GM12878 (cell line): ENCODE results near the gene AQP11.

ENCODE experiments used
- ATF3 ChIP-seq: IDR thresholded peaks from 2 replicates; pipeline ENCODE4 v1.6.1; 2011; ENCODE audit warnings: low read depth, mild to moderate bottlenecking, low read length, moderate library complexity, borderline replicate concordance; ENCODE audit errors: extremely low read depth
- ATF7 ChIP-seq: fragments of 450-650 bp; IDR thresholded peaks from 2 replicates; pipeline ENCODE4 v1.6.1; 2016; ENCODE audit warnings: low read depth, mild to moderate bottlenecking
- BCL11A ChIP-seq: IDR thresholded peaks from 2 replicates; pipeline ENCODE4 v1.6.1; 2011; ENCODE audit warnings: low read depth, low read length
- CEBPB ChIP-seq, 2 experiments: fragments of 150-350 bp in 1 of 2; IDR thresholded peaks; 2 replicates each; pipeline ENCODE4 v1.6.1; 2012 to 2014; ENCODE audit warnings: low read depth in 2 of 2, low read length in 2 of 2, borderline replicate concordance in 1 of 2, inconsistent platforms in 1 of 2
- CEBPZ ChIP-seq: fragments of 150-350 bp; IDR thresholded peaks from 2 replicates; pipeline ENCODE4 v1.6.1; 2016; ENCODE audit warnings: low read depth, low read length
- CTCF ChIP-seq, 3 experiments: IDR thresholded peaks in 2 of 3; conservative IDR thresholded peaks in 1 of 3; 2 replicates each; pipeline ENCODE4 v1.5.1; 2011; ENCODE audit warnings: low read depth in 3 of 3, low read length in 3 of 3, mild to moderate bottlenecking in 3 of 3, control low read depth in 2 of 3, moderate library complexity in 2 of 3, inconsistent platforms in 1 of 3, mixed read lengths in 1 of 3; ENCODE audit not compliant: control insufficient read depth in 2 of 3, insufficient read depth in 1 of 3; ENCODE audit errors: extremely low read depth in 1 of 3
- EZH2 ChIP-seq: IDR thresholded peaks from 2 replicates; pipeline ENCODE4 v1.6.1; 2012; ENCODE audit warnings: low read depth, mild to moderate bottlenecking, control low read depth, inconsistent platforms, low read length, borderline replicate concordance; ENCODE audit not compliant: control insufficient read depth
- RELA ChIP-seq: fragments of 450-650 bp; IDR thresholded peaks from 2 replicates; pipeline ENCODE4 v1.8.0; 2014; ENCODE audit warnings: borderline replicate concordance; ENCODE audit not compliant: partially characterized antibody
- RFX5 ChIP-seq: IDR thresholded peaks from 2 replicates; pipeline ENCODE4 v1.6.1; 2011; ENCODE audit warnings: low read depth, low read length, improper control_type of control experiment
- SP1 ChIP-seq: IDR thresholded peaks from one replicate; pipeline ENCODE4 v1.6.1; 2011; ENCODE audit warnings: low read depth, low read length
- TAF1 ChIP-seq: IDR thresholded peaks from 2 replicates; pipeline ENCODE4 v1.6.1; 2011; ENCODE audit warnings: mild to moderate bottlenecking, low read depth, low read length, borderline replicate concordance

DNA sequence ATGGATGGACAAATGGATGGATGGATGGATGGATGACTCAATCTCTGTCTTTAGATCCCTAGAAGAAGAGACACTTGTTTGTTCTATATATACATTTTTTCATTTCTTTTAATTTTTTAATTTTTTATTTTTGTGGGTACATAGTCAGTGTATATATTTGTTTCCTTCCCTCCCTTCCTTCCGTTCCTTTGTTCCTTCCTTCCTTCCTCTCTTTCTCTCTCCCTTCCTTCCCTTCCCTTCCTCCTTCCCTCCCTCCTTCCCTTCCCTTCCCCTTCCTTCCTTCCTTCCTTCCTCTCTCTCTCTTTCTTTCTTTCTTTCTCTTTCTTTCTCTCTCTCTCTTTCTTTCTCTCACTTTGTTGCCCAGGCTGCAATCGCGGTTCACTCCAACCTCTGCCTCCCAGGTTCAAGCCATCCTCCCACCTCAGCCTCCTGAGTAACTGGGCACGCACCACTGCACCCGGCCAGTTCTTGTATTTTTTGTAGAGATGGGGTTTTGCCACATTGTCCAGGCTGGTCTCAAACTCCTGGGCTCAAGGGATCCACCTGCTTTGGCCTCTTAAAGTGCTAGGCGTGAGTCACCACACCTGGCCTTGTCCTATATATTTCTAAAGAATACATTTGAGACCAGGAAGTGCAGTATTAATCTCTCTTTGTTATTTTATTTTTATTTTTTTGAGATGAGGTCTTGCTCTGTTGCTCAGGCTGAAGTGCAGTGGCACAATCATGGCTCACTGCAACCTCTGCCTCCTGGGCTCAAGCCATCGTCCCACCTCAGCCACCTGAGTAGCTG, 42.5 kb upstream of the AQP11 start:
- TF ChIP-seq CEBPZ (no peak), BCL11A (no peak), CTCF (IDR thresholded peaks at IDR 0.05 in 2 of 3, conservative IDR thresholded peaks at IDR 0.05 in 1 of 3; ENCODE audit: control insufficient read depth in 2 of 3, extremely low read depth in 1 of 3, insufficient read depth in 1 of 3, low read depth in 3 of 3, low read length in 3 of 3) (no peak), TAF1 (no peak), ATF7 (no peak), SP1 (no peak), ATF3 (no peak), RELA (no peak), RFX5 (no peak), EZH2 (no peak), CEBPB (IDR thresholded peaks at IDR 0.05; ENCODE audit: borderline replicate concordance in 1 of 2, low read depth in 2 of 2, low read length in 2 of 2) (no peak)
